Esophagus muscularis mucosa (tissue), 4 donors: Measurements from ENCODE around the gene TBX2. TPM values are rescaled to one million over a fixed set of nuclear protein-coding genes. Genes with fewer than 3 reads are reported as not detected.

Source experiments
- DNase-seq: peaks from one replicate; pipeline ENCODE4 v3.0.0-alpha.2; 2017; ENCODE audit errors: extremely low spot score
- H3K27ac ChIP-seq, 4 donors: fragments of 200-600 bp; sonication (generic); replicated peaks in 1 of 4; 1 replicate in 3 of 4; 2 replicates in 1 of 4; pipeline ENCODE4 v1.5.1; 2016 to 2019; ENCODE audit warnings: mild to moderate bottlenecking in 1 of 4
- H3K27me3 ChIP-seq, 4 donors: fragments of 200-600 bp; sonication (generic); one replicate each; pipeline versions ENCODE4 v1.5.1 to v1.6.0; 2016 to 2019
- H3K36me3 ChIP-seq, 4 donors: fragments of 200-600 bp; sonication (generic); one replicate each; pipeline ENCODE4 v1.5.1; 2016 to 2019
- H3K4me1 ChIP-seq, 4 donors: fragments of 200-600 bp; sonication (generic); one replicate each; pipeline ENCODE4 v1.5.1; 2016 to 2019
- H3K4me3 ChIP-seq, 4 donors: fragments of 200-600 bp; sonication (generic); 1 replicate in 2 of 4; 2 replicates in 2 of 4; pipeline ENCODE4 v1.5.1; 2016 to 2019; ENCODE audit warnings: mild to moderate bottlenecking in 4 of 4, moderate library complexity in 1 of 4
- H3K9me3 ChIP-seq, 4 donors: fragments of 200-600 bp; sonication (generic); 1 replicate in 3 of 4; 2 replicates in 1 of 4; pipeline ENCODE4 v1.5.1; 2016 to 2019
- EP300 ChIP-seq: sonication (generic); formaldehyde crosslinking; IDR thresholded peaks from one replicate; pipeline ENCODE4 v1.6.1; 2017; ENCODE audit warnings: antibody characterized with exemption
- POLR2A ChIP-seq: fragments of 450-650 bp; IDR thresholded peaks from one replicate; pipeline ENCODE4 v1.6.1; 2017; ENCODE audit warnings: antibody characterized with exemption, moderate library complexity, mild to moderate bottlenecking, low read depth
- POLR2AphosphoS5 ChIP-seq, 2 donors: sonication (generic); formaldehyde crosslinking; IDR thresholded peaks; one replicate each; pipeline ENCODE4 v1.6.1; 2017; ENCODE audit warnings: antibody characterized with exemption in 2 of 2
- WGBS: methylation state at CpG from one replicate; pipeline ENCODE4 v1.1.5; 2018; 5-methylcytosine and 5-hydroxymethylcytosine counted together
- intact Hi-C: fragments of 100-400 bp; cut with DNase I; formaldehyde crosslinking; loops from one replicate; pipeline ENCODE4 v1.15.1; 2023
- total RNA-seq, 4 donors: library from RNA; depleted of rRNA; stranded (reverse); fragments of >200 nt; gene quantifications; one replicate each; pipeline versions ENCODE4 v1.1.0 to v1.2.1, GENCODE V29; 2016
- TF ChIP-seq, protein P1 (sequence below), 3 experiments: fragments of 200-600 bp in 2 of 3; fragments of 450-650 bp in 1 of 3; sonication (generic) in 2 of 3; IDR thresholded peaks; one replicate each; pipeline ENCODE4 v1.5.1; 2017 to 2019; ENCODE audit warnings: antibody characterized with exemption in 3 of 3, mild to moderate bottlenecking in 2 of 3, moderate library complexity in 1 of 3

The TBX2 gene
- total RNA-seq, 4 donors from 2014 or later: 17.9 to 42.6 (median 31.3) TPM

DNA sequence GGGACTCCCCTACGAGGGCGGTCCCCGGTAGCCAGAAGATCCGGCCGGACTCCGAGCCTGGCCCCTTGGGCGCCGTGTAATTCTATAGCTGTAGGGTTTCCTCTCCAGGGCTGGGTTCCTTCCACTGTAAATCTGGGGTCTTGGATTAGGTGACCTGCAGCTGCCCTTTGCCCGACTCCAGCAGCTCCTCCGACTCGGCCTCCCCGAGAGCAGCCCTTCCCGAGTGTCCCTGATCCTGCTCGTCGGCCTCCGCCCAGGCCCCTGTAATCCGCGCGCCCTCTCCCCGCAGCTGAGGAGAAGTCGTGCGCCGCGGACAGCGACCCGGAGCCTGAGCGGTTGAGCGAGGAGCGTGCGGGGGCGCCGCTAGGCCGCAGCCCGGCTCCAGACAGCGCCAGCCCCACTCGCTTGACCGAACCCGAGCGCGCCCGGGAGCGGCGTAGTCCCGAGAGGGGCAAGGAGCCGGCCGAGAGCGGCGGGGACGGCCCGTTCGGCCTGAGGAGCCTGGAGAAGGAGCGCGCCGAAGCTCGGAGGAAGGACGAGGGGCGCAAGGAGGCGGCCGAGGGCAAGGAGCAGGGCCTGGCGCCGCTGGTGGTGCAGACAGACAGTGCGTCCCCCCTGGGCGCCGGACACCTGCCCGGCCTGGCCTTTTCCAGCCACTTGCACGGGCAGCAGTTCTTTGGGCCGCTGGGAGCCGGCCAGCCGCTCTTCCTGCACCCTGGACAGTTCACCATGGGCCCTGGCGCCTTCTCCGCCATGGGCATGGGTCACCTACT, 5.5 kb downstream of the TBX2 start:
- Histone ChIP-seq H3K4me1 (peaks cover 33 to 96% (median 92%) of the 10 kb centered on the region in 4 donors), H3K4me3 (peak overlapping the region; percentile 33 to 74 (median 56)), H3K9me3 (no peaks in the 10 kb centered on the region), H3K27ac (peak overlapping the region; percentile 55 to 92 (median 78)), H3K27me3 (peaks cover 3 to 83% (median 10%) of the 10 kb centered on the region in 4 donors), H3K36me3 (peaks cover 8 to 46% (median 27%) of the 10 kb centered on the region in 4 donors)
- 80% methylated on average over 1 of the region's 71 CpGs for WGBS
- intact Hi-C loops: no loop called here
- no peak for TF ChIP-seq EP300
- no peak for TF ChIP-seq POLR2A
- TF ChIP-seq, protein P1, sequence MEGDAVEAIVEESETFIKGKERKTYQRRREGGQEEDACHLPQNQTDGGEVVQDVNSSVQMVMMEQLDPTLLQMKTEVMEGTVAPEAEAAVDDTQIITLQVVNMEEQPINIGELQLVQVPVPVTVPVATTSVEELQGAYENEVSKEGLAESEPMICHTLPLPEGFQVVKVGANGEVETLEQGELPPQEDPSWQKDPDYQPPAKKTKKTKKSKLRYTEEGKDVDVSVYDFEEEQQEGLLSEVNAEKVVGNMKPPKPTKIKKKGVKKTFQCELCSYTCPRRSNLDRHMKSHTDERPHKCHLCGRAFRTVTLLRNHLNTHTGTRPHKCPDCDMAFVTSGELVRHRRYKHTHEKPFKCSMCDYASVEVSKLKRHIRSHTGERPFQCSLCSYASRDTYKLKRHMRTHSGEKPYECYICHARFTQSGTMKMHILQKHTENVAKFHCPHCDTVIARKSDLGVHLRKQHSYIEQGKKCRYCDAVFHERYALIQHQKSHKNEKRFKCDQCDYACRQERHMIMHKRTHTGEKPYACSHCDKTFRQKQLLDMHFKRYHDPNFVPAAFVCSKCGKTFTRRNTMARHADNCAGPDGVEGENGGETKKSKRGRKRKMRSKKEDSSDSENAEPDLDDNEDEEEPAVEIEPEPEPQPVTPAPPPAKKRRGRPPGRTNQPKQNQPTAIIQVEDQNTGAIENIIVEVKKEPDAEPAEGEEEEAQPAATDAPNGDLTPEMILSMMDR (IDR thresholded peaks at IDR 0.05): no peak
- no peak for TF ChIP-seq POLR2AphosphoS5 (IDR thresholded peaks at IDR 0.05)
- no peak for DNase-seq

DNA sequence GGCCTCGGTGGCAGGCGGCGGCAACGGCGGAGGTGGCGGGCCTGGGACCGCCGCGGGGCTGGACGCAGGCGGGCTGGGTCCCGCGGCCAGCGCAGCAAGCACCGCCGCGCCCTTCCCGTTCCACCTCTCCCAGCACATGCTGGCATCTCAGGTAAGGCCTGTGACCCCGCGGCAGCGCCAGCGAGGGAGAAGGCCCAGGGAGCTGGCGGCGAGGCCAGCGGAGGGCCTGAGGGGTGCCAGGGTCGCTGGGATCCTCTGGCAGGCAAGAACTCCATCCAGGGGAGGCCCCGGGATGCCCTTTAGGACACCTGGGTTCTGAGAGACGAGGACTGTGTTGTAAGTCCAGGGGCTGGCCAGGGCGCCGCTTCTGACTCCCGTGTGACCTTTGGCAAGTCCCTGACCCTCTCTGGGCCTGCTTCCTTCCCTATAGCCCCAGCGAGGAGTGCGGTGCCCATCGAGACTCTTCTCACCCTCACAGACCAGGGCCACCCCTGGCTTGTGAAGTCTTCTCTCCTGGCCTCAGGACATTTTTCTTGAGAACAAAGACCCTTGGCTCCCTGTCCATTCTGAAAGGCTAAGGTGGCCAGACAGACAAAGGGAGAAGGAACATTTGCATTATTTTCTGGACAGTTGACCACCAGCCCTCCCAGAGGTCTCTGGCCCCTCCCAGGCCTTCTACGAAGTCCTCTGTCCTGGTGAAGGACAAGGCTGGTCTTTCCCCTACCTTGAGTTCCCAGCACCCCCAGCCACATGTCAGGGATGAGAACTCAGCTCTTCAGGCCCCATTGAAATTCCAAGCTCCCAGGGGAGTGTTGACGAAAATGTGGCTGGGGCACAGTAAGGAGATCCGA, 6.3 kb downstream of the TBX2 start:
- intact Hi-C loops: no loop called here
- DNase-seq: no peak
- peak overlapping the region; percentile 33 to 74 (median 56) for H3K4me3 ChIP-seq
- H3K4me1 ChIP-seq: peaks cover 34 to 98% (median 94%) of the 10 kb centered on the region in 4 donors
- H3K9me3 ChIP-seq: no peaks in the 10 kb centered on the region
- peak overlapping the region; percentile 55 to 92 (median 78) for H3K27ac ChIP-seq
- H3K27me3 ChIP-seq: peaks cover 3 to 85% (median 10%) of the 10 kb centered on the region in 4 donors
- peaks cover 8 to 46% (median 27%) of the 10 kb centered on the region in 4 donors for H3K36me3 ChIP-seq
- no peak for TF ChIP-seq POLR2A
- no peak for TF ChIP-seq POLR2AphosphoS5 (IDR thresholded peaks at IDR 0.05)
- no peak for TF ChIP-seq EP300
- TF ChIP-seq, protein P1 (IDR thresholded peaks at IDR 0.05): no peak
- 47% methylated on average over 20 of the region's 37 CpGs for WGBS

DNA sequence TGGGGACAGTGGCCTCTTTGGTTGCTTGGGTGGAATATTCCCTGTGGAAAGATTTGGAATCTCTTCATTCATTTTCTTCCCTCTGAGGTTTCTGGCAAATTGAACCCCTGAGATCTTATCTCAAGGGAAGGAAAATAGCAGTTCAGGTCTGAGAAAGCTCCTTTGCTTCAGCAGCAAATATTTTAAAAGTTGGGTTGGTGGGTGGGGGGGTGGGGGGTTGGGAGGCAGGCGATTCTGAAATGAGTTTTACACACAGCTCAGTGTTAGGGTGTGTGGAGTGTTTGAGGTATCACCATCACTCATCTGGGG, 6.8 kb downstream of the TBX2 start:
- Histone ChIP-seq H3K27me3 (peaks cover 3 to 85% (median 10%) of the 10 kb centered on the region in 4 donors), H3K9me3 (no peaks in the 10 kb centered on the region), H3K36me3 (peaks cover 8 to 46% (median 27%) of the 10 kb centered on the region in 4 donors), H3K4me3 (no peak overlapping the region), H3K27ac (peak overlapping the region; percentile 55 to 92 (median 78)), H3K4me1 (peaks cover 37 to 98% (median 94%) of the 10 kb centered on the region in 4 donors)
- no peak for DNase-seq
- no peak for TF ChIP-seq POLR2A
- TF ChIP-seq POLR2AphosphoS5 (IDR thresholded peaks at IDR 0.05): no peak
- TF ChIP-seq, protein P1 (IDR thresholded peaks at IDR 0.05): no peak
- TF ChIP-seq EP300: no peak
- intact Hi-C loops: no loop called here
- 57% methylated on average over 1 of the region's 1 CpG for WGBS

DNA sequence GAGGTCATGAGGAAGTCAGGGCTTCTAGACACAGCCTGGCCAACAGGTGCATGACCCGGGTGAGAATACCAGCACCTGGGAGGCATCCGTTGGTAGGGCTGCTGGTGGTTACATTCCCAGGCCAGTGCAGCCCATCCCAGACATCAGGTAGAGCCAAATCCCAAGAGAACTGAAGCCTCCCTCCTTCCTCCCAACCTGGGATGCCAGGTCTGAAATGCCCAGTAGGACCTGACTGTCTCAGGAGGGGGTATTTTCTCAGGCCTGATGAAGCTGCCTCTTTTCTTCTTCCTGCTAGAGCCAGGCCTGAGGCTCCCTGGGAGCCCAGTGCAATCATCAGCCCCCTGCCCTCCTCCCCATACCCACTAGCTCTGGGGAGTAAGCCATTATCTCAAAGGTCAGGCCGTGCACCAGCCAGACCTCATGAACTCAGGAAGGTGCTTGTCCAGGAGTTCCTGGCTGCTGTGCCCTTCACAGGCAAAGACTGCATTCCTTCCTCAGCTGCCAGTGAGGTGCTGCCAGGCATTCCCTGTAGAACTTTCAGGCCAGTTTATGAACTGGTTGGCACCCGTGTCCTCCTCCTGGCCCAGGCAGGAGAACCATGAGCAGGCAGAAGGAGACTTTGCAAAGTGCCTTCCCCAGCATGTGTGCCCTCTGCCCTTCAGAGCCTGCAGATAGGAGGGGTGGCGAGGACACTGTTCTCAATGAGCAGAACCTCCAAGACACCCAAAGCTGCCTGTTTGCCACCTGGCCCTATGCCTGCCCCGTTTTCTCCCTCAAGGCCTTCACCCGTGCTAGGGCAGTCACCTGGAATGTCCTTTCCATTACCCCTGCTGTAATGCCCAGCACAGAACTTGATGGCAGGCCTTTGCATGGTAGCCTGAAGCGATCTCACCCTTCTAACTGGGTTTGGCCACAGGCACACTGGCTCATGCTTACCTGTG, 7.6 kb downstream of the TBX2 start:
- peaks cover 37 to 98% (median 94%) of the 10 kb centered on the region in 4 donors for H3K4me1 ChIP-seq
- peaks cover 3 to 77% (median 10%) of the 10 kb centered on the region in 4 donors for H3K27me3 ChIP-seq
- 71% methylated on average over 4 of the region's 8 CpGs for WGBS
- no peak for DNase-seq
- peak overlapping the region; percentile 91 to 93 (median 92) for H3K27ac ChIP-seq
- H3K9me3 ChIP-seq: no peaks in the 10 kb centered on the region
- peak overlapping the region in 1 of 4 donors; percentile 4 for H3K4me3 ChIP-seq
- intact Hi-C loops: no loop called here
- TF ChIP-seq POLR2AphosphoS5 (IDR thresholded peaks at IDR 0.05) (no peak), POLR2A (no peak), EP300 (no peak)
- TF ChIP-seq, protein P1 (IDR thresholded peaks at IDR 0.05): no peak
- peaks cover 8 to 40% (median 24%) of the 10 kb centered on the region in 4 donors for H3K36me3 ChIP-seq
